Hematopoietic multipotent progenitor cell treated with erythropoietin and hydrocortisone succinate and interleukin-3 and kit ligand, for 4 days (in vitro differentiated cells): ENCODE data around the gene RILPL2.
"Not testable (repeated sequence)": the region's sequence is repeated elsewhere in the genome, so short reads cannot be mapped to it uniquely, and the experiment has no call there.

ENCODE experiments used
- DNase-seq: peaks from one replicate; pipeline ENCODE4 v3.0.0-alpha.2; 2015

Gene RILPL2

GRCh38 chr12:123401753-123402683, 34.5 kb downstream of the RILPL2 start:
- no peak for DNase-seq

- no peak for DNase-seq
These were observed 37.2 kb downstream of the RILPL2 start for GRCh38 chr12:123399255-123399617.

- no peak for DNase-seq
These were observed 37.8 kb downstream of the RILPL2 start for GRCh38 chr12:123398550-123399254.

- DNase-seq: no peak
These were observed 38.3 kb downstream of the RILPL2 start for GRCh38 chr12:123398177-123398549.

DNA sequence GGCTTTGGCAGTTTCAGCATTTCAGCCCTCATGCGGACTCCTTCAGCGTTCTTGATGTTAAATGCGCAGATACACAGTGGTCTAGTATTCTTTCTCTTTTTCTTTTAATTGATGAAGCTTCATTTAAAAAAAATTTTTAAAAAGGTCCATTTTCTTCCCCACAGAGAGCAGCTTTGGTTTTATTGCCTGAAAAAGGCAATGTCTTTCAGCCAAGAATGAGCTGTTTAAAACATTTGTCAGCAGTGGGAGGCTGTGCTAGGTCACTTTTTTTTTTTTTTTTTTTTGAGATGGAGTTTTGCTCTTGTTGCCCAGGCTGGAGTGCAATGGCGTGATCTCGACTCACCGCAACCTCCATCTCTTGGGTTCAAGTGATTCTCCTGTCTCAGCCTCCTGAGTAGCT, 39.1 kb downstream of the RILPL2 start:
- no peak for DNase-seq

DNA sequence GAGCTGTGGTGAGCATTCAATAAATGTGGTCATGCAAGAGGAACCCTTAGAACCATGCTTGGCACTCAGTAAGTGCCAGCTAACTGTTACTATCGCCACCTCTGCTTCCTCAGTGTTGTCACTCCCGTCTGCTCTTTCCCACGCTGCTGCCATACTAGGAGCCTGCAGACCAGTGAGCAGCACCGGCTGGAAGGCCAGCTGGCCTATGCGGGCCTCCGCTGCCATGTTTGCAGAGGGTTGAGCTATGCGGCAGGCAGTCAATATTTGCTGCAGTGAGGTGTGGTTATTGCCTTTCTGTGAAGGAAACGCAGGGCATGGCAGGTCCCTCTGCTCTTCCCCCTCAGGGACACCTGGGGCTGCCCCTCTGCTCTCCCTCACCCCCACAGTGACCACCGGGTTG, 39.5 kb downstream of the RILPL2 start:
- DNase-seq: no peak

DNA sequence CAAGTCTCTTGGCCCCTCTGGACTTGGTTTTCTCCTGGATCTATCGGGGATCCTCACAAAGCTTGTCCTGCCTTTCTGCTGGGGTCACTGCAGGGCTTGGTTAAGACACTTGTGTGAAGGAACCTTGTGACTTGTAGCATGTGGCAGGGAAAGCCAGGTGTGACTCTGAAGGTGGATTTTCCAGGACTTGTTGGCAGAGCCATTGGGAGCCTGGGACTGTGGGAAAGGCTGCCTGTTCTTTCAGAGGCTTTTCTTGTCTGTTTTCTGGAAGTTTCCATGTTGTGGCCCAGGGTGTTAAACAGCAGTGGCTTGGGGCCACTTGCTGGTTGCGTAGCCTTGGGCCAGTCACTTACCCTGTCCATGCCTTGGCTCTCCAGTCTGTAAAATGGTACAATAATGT, 39.9 kb downstream of the RILPL2 start:
- DNase-seq: no peak

DNA sequence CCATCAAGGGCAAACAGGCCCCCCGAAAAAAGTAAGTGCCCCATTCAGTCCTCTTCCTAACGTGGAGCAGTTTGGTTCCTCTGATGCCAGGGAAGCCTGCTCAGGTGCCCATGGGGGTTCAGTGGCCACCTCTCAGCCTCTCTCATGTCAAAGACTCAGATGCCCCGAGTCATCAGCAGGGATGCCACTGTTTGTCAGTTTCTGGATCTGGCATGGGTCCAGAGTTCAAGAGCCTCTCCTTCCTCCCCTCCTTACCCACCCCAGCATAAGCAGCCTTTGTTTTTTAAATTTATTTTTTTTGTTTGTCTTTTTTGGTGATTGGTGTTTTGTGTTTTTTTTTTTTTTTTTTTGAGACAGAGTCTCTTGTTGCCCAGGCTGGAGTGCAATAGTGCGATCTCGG, 41.2 kb downstream of the RILPL2 start:
- DNase-seq: peak; percentile 31

GRCh38 chr12:123393747-123394146, 42.7 kb downstream of the RILPL2 start:
- no peak for DNase-seq

DNA sequence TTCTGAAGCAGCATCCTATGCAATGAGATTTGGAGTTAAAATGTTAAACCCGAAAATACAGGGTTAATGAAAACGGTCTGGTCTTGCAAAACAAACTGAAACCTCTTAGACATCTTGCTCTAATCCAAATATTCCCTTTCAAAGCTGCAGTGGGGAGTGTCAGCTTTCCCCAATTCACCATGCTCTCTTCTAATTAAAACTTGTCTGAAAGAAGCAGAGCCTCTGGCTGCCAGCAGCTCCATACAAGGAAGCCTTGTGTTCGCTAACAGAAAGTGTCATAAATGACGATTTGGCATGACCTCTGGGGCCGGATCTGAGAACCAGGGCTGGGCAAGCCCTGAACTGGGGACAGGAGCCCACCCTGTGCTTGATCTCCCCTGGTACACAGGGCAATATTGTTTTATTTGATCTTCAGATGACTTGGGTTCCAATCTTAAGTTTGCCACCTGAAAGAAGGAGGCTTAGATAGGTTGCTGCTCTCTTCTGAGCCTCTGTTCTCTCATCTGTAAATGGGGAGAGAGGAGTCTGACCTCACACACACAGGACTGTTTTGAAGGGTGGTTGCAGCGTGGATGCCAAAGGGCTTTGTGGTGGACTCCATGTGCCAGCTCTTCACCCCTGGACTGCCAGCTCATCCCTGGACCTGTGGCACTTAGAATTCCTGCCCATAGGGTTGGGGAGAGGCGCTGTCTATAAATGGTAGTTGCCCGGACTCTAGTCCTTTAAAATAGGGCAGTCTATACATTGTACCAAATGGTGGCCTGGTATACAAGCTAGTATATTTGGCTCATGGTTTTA, 44.7 kb downstream of the RILPL2 start:
- DNase-seq: no peak

GRCh38 chr12:123390498-123391426, 45.7 kb downstream of the RILPL2 start:
- peak; percentile 63 for DNase-seq

- DNase-seq: peak; percentile 63
These were observed 46.7 kb downstream of the RILPL2 start for GRCh38 chr12:123389560-123390351.

DNA sequence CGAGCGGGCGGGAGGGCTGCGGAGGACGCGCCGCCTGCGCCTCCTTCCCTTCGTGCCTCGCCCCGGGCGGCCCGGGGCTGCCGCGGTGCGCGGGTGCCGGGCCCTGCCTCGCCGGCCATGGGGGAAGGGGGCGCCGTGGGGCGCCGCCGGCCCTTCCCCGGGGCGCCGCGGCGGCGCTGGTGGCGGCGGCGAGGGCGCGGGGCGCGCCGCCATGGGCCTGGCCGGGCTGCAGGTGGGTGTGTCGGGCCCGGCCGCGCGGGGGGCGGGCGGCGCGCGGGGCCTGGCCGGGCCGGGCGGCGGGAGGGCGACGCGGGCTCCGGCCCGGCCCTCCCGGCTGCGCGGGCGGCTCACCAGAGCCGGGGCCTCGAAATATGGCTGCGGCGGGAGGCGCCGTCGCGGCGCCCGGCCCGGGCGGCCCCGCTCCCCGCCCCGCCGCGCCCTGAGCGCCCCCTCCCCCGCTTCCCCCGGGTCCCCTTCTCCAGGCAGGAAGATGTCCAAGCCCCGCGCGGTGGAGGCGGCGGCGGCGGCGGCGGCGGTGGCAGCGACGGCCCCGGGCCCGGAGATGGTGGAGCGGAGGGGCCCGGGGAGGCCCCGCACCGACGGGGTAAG, 47.4 kb downstream of the RILPL2 start:
- no peak for DNase-seq

DNA sequence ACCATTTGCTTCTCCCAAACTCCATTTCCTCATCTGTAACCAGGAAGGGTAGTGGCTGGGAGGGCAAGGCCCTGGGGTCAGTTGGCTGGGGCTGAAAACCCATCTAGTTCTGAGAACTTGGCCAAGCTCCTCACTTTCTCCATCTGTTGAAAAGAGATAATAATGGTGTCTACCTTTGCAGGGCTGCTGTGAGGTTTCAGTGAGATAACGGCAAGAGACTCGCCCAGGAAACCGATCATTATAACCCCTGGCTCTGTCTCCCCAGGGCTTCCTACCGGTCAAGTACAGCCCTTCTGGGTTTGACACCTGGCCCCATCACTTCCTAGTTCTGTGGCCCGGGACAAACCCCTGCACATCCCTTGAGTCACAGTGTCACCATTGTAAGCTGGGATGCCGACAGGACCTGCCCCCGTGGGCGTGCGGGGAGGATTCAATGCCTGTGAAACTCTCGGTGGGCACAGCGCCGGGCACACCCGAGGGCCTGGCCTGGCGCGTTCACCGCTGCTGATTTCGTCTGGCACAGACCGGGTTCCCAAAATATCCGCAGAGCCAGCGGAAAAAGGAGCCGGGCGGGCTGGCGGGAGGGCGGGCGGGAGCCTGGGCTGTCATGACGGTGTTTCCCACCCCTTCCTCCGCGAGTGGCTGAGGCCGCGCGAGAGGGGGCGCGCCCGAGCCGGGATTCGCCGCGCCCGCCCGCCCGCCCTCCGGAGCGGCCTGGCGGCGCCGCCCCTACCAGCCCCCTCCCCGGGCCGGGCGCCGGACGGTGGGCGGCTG, 48.1 kb downstream of the RILPL2 start:
- peak; percentile 90 for DNase-seq

DNA sequence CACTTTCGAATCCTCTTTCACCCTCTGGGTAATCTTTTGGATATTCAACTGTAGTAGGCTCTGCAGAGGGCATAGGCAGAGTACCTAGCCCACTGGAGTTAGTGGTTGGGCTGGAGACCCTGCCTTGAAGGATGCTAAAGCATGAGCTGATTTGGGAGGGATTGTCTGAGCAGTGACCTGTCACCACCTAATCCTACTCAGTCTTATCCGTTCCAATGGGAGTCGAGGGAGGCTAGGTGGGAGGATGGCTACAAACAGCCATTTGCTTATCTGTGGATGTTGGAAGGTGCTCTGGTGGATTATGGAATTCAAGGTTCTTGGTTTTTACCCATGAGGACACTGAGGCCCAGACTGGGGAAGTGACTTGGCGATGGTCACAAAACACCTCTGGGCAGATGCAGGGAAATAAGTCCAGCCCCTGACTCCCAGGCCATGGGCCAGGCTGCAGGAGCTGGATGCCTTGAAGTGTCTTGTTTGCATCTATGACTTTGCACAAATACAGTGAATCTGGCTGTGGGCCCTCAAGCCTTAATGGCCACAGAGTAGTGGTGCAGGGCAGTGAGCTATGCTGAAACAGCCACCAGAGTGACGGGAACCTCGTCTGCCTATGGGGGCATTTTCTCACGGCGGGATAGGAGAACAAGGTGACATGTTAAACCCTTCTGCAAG, 48.8 kb downstream of the RILPL2 start:
- DNase-seq: no peak

- not testable (repeated sequence) for DNase-seq
These were observed 50.9 kb downstream of the RILPL2 start for GRCh38 chr12:123385536-123385935.

DNA sequence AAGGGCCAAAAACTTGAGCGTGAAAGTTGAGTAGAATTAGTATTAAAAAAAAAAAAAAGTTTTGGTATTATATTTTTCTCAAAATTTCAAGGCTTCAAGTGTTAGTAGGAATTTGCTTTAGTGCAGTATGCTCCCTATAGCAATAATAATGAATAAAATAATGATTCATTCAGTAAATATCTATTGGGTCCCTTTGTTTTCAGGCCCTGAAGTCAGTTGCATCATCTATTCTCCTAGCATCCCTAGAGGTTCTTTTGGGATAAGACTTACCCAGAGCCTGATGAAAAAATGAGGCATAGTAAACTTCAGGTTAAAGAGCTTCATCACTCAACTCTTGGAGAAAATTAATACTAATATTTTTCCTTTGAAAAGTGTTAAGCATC, 51.5 kb downstream of the RILPL2 start:
- DNase-seq: no peak

DNA sequence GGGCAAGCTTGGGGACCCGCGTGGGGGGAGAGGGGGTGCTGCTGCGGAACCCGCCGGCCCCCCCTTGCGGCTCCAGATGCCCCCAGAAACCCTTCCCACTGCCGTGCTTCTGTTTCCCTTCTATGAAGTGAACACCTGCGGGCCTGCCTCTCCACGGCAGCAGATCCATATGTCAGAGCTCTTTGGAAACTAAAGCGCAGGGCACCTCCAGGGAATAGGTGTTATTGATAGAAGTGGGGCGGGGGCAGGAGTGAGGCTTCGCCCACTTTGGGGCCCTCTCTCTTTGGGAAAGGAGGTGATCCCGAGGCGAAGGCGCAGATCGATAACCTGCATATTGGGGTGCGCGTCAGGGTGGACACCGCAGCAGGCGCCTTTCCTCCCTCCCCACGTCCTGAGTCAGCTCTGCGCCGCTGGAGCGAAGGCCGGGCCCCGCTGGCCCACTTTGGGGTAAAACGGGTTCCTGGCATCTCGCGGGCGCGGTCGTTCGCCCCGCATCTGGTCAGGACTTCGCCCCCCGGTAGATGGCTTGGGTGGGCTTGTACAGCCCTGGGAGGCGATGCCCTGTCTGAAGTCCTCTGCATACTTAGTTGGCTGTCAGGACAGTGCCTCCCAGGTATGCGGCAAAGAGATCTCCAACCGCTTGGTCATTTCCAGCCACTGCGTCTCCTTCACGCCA, 52.0 kb downstream of the RILPL2 start:
- peak; percentile 42 for DNase-seq

DNA sequence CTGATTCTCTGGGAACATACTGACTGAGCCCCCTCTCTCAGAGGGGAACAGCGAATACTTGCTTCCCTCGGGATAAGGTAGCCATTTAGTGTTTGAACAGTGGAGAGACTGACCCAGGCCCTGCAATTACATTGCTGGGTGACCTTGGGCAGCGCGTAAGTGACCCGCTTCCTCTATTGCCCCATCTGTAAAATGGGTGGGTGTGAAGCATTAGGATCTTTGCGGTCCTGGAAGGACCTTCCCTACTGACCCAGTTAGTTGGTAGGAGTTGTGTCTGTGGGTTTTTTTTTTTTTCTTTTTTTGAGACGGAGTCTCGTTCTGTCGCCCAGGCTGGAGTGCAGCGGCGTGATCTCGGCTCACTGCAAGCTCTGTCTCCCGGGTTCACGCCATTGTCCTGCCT, 53.8 kb downstream of the RILPL2 start:
- no peak for DNase-seq
